SKM-1 treated with dmso at 0.1 percent for 144 hours (cell line): ENCODE data around the gene MLST8.
A peak's percentile ranks its signal among the peaks of the same experiment; 100 is the strongest.
"Not testable (repeated sequence)": the region's sequence is repeated elsewhere in the genome, so short reads cannot be mapped to it uniquely, and the experiment has no call there.

Experiments
- DNase-seq: peaks from one replicate; lab custom pipeline; 2025; ENCODE audit not compliant: unreplicated experiment; lab: John Stamatoyannopoulos, UW

MLST8 gene

DNA sequence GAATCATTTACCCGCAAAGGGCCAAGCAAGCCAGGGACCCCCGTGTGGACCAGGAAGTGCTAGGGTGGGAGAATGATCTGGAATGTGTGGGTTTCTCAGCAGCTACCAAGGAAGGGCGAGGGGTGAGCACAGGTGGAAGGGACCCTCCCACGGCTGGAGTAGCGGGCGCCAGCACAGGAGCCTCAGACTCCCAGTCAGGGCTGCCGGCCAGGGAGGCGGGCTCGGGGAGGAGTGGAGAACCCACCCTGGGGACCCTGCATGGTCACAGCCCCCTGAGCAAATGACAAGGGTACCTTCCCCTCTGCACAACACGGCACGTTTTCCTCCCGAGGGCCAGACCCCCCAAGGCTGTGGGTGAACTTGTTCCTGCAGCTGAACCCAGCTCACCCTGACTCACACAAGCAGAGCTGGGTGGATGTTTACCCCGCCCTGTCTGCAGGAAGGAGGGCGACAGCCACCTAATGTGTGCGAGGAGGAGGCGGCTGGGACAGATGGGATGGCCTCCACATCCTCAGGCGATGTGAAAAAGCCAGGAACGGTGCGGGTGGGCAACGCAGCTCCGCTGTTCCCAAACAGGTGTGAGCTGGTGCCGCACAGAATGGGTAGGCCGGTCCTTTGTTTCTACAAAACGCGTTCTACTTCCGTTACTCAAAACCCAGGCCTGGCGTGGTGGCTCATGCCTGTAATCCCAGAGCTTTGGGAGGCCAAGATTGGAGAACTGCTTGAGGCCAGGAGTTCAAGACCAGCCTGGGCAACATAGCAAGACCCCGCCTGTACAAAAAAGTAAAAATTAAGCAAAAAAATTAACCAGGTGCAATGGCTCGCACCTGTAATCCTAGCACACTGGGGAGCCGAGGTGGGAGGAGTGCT is 39.9 kb downstream of the MLST8 start:
- DNase-seq = no peak

DNA sequence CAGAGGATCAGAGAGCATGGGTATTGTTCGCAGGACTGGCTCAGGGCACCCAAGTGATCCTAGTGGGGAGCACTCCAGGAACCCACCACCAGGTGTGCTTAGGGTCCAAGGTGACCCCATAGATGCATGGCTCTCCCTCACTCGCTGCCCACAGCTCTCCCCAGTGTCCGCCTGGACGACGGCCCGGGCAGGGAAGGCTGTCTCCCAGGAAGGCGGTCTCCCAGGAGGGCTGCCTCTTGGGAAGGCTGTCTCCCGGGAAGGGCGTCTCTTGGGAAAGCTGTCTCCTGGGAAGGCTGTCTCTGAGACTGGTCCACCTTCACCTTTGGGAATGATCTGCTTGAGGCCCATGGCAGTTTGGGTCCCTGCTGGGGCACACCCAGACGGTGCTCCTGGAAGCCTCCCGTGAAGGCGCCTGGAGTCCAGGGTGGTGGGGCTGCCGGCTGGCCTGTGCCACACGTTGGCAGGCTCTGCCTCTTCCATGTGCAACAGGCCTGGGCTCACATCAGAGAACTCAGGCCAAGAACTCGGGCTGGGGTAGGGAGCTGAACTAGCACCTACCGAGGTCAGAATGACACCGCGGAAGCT is 41.1 kb downstream of the MLST8 start:
- no peak for DNase-seq

DNA sequence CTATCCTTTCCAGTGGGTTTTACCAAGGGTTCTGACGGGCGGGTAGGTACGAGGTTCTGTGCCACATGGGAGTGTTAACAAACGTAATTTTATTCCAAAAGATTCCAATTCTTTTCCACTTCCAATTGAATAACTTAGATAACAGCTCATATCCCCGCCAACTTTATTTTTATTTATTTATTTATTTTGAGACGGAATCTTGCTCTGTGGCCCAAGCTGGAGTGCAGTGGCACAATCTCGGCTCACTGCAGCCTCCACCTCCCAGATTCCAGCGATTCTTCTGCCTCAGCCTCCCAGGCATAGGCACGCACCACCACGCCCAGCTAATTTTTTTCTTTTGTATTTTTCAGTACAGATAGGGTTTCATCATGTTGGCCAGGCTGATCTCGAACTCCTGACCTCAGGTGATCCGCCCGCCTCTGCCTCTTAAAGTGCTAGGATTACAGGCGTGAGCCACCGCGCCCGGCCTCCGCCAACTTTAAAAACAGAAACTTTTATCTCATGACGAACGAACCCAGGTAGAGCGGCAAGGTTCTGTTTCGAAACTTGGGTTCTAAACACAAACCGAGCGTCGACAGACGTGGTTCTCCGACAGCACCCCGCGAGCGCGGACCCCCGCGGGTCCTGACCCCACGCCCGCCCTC is 45.5 kb downstream of the MLST8 start:
- DNase-seq = no peak

DNA sequence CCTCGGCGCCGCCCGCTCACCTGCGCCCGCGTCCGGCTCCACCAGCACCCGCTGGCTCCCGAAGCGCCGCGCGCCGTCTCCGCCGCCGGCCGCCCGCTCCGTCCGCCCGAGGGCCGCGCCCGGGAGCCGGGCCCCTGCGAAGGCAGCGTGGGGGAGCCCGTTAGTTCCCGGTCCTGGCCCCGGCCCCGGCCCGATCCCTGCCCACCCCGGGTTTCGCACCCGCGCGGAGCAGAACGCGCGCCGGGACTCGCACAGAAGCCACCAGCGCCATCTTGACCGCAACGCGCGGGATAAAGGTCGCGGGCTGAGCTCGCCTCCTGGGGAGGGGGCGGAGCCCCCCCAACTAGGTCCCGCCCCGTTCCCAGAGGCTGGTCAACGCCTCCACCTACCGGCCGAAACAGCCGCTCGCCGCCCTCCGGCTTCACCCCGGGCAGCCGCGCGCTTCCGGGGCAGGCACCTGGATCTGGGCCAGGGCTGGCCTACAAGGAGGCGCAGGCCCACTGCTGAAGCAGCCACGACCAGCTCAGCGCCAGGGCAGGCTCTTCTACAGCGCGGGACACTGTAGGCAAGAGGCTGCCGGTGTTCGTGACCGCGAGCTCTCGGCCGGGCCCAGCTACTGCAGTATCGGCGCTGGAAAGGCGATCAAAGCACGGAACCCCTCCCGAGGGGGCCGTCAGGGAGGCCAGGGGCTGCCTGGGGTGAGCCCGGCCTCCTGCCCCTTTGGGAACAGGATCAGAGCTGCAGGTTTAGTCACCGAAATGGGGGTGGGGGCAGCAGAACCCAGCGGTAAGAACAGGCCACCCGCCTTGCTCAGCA is 46.2 kb downstream of the MLST8 start, which contains the start of gene ECI1:
TSS of gene ECI1 (minus strand) at position 292 of the 816 bp plus-strand sequence. CDS start at position 271, 21 bp downstream.
- peak; percentile 85 for DNase-seq

DNA sequence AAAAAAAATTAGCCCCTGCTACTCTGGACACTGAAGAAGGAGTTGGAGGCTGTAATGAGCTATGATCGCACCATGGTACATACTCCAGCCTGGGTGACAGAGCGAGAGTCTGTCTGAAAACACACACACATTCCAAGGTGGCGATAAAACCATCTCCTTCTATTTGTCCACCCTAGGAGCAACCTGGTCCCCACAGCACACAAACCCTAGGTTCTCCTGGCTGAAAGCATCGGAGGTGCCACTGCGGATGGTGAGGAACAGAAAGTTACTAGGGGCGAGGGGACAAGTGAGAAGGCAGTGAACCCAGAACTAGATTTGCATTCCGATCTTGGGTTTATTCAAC is 47.5 kb downstream of the MLST8 start:
- no peak for DNase-seq

GRCh38 chr16:2253293-2253692 is 48.0 kb downstream of the MLST8 start:
- no peak for DNase-seq

DNA sequence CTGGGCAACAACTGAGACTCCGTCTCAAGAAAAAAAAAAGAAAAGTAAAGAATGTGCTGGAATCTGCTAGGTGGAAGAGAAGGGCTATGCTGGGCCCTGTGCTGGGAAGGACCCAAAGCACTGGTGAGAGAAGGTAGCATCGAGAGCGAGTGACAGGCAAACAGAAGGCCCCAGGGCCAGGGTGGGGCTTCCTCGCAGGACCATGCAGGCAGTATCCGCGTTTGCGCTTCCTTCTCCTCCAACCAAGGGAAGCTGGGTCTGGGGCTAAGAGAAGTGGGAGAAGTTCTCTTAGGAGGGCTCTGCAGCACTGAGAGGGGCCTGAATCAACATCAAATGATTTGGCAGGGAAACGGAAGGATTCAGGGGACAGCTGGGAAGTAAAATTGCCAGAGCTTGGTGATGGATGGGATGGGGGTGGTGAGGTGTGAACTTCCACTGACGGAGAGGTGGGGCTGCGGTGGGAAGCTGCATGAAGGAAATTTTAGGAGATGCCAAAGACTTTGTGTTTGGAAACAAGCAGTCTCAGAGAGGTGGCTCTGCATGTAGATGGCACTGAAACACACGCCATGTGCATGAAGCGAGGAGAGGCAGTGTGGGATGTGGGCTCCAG is 51.4 kb downstream of the MLST8 start:
- no peak for DNase-seq

DNA sequence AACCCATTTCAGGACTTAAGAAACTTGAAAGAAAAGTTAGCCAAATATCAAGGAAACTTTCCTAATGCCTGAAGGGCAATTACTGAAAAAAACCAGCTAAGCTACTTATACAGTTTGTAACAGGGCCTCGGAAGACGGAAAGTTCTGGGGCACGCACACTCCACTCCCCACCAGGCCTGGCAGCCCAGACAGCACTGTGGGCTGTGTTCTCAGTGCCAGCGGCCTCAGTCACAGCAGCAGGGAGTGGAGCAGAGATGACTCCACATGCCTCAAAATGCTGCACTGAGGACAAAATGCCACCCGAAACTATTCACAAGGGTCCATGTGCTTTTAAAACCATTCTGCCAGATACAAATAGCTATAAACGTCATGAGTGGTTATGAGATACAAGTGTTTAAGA is 52.5 kb downstream of the MLST8 start:
- DNase-seq = no peak

GRCh38 chr16:2258530-2258929 is 53.3 kb downstream of the MLST8 start:
- DNase-seq = not testable (repeated sequence)
